ENCODE measurements around the gene AMIGO1.

DNA sequence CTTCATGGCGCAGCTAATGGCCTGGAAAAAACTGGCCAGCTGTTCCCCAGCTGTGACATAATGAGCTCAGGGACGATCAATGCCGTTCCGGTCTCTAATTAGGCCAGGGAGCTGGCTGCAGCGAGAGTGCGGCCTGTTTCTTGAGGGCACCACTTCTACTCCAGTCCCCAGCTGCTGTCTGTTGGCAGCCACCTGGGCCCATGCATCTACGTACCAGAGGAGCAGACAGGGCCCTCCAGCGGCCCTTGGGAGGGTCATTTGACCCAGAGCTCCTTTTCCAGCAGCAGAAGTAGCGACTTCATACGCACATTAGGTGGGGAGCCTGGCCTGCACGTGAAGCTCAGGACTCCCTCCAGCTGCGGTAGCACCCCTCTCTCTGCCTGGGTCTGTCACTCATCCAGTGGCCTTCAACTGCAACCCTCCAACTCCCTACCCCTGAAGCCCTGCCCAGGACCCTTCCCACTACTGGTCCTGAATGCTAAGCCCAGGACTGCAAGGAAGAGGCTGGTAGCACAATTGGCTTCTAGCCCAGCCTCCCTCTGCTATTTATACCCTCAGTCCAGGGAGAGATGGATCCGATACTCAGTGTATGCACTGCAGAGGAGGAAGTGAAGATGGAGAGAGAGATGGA lies 21.0 kb upstream of the AMIGO1 start:
- TF ChIP-seq TAF1 (IDR thresholded peaks at IDR 0.05; ENCODE audit: borderline replicate concordance, low read depth, low read length): no peak
- no peak for TF ChIP-seq POLR2A (IDR thresholded peaks at IDR 0.05; ENCODE audit: low read depth, low read length)

All from GM12892 (cell line).